AG08395 (cell line): ENCODE results near the gene SCAMP1.
"Not testable (repeated sequence)": the region's sequence is repeated elsewhere in the genome, so short reads cannot be mapped to it uniquely, and the experiment has no call there.

Experiments
- DNase-seq: peaks from one replicate; pipeline ENCODE4 v3.0.0; 2012; ENCODE audit warnings: mixed read lengths, low spot score

SCAMP1 gene

DNA sequence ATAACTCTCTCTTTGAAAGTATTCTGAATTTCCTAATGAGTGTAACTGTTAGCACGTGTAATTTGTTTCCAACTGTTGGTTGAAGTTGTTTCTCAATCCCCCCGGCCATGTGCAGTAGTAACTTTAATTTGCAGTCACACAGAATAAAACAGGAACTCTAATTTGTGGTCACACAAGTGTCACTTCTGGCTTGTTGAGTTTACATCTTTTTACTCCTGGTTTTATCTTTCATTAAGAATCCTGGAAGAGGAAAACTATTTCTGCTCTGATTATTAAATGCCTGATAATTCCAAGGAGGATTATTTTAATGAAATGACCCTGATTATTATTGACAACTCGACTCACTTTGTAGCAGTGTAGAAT lies 1.2 kb downstream of the SCAMP1 start:
- no peak for DNase-seq

DNA sequence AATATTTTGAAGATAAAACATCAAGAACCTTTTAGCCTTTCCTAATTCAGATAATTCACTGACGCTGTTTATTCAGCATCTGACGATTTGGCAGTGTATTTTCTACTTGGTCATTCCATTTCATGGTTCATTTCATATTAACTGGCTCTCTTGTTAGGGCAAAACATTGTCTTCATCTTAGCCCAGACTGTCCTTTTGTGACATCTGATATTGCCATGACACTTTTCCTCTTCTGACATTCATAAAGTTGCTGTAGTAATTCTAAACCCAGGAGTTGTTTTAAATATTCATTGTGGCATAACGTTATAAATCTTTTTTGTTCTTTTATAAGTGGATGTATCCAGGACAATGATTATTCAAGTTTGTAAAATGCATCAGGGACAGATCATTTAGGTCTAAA lies 1.8 kb downstream of the SCAMP1 start:
- no peak for DNase-seq

DNA sequence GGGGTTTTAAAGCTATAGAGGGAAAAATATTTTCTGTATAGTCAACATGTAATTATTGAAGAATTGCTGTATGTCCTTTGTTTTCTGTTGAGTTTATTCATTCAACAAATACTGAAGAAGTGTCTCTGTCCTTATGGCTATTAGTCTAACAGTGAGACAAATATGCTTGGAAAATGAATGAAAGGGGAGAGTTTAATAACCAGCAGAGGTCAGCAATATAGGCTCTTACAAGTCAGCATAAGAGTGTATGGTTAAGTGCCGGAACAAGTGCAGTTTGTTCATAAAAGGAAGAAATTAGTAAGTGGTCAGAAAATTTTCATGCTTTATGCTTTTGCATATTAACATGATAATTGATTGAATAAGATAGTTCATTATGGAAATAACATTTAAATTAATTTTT lies 3.6 kb downstream of the SCAMP1 start:
- no peak for DNase-seq

DNA sequence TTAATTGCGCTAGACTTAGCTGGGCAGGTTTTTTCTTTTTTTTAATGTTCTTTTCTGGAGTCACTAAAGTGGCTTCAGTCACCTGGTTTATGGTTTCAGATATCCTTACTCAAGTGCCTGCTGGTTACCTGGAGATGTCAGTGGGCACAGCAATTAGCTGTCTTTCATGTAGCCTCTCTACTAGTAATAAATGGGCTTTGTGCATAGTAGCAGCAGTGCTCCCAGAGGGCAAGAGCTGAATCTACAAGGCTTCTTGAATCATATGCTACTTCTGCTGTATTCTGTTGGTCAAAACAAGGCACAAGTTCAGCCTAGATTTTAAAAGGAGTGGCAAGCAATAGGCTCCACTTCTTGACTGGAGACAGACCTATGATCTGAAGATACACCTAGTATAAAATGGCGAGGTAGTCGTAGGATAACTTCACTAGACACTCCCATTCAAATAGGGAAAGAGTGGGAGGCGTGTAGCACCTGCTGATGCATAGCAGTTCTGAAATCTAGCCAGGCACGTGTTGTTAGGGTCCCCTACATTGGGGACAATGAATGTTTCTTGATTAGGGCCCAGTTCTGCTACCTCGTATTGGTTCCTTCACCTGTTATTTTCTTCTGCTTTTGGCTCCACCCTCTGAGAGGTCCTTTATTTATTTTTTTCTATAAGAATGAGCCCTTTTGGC lies 7.0 kb downstream of the SCAMP1 start:
- DNase-seq, result no peak

- DNase-seq, result no peak
Observed at GRCh38 chr5:78369680-78370079, 9.3 kb downstream of the SCAMP1 start.

GRCh38 chr5:78373231-78373630 lies 12.8 kb downstream of the SCAMP1 start:
- no peak for DNase-seq

DNA sequence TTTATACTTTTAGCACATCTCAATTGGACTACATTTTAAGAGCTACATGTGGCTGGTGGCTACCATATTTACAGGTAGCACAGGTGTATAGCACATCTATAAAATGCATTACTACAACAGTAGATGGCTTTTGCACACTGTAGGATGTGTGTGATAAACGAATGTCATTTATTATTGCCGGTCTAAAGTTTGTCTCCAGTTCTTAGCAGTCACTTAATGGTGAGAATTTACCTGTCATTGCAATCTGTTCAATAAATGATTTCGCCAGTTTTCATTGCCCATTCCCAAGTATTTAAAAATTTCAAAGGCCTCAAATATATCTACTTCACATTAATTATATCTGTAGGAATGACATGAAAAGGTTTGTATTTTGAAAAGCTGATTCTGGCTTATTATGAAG lies 15.9 kb downstream of the SCAMP1 start:
- no peak for DNase-seq

DNA sequence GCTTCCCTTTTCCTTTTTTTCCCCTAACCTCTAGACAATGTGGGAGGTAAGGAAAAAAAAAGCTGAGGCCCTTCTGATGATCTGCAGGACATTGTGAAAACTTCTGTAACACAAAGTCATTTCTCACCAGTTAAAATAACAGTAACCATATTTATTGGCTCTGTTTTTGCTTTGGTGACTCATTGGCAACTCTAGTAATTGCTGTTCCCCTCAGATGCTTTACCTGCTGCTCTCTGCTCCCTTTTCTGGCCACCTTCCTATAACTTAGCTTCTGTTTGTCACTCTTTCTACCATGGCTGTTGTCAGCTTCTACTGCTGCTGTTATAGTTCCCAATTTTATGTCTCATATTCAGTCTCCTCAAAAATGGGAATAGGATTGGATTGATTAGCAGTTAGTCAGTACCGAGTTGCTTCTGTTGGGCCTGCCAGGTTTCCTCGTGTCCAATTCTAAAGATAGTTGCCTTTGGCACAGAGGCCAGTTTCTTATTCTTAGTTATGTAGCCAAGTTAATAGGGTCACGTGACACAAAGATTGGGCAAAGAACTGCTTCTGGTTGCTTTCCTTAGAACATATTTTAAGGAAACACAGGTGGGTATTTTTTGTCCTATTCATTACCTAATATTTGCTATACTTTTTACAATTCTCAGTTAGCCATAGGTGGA lies 16.8 kb downstream of the SCAMP1 start:
- DNase-seq, result peak; percentile 21

DNA sequence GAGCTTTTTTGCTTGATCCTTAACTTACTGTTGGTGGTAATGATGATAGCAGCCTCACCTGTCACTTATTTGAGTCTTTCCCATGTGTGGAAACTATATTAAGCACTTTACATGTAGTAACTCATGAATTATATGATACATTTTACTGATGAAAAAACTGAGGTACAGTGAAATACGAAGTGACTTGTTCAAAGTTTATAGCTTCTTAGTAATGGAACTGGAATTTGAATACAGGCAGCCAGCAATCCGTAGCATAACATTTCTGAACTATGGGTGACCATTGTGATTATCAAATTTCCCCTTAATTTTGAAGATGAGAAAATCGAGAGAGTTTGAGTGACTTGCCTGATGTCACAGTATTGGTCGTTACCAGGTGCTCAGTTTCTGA lies 17.3 kb downstream of the SCAMP1 start:
- DNase-seq, result no peak

DNA sequence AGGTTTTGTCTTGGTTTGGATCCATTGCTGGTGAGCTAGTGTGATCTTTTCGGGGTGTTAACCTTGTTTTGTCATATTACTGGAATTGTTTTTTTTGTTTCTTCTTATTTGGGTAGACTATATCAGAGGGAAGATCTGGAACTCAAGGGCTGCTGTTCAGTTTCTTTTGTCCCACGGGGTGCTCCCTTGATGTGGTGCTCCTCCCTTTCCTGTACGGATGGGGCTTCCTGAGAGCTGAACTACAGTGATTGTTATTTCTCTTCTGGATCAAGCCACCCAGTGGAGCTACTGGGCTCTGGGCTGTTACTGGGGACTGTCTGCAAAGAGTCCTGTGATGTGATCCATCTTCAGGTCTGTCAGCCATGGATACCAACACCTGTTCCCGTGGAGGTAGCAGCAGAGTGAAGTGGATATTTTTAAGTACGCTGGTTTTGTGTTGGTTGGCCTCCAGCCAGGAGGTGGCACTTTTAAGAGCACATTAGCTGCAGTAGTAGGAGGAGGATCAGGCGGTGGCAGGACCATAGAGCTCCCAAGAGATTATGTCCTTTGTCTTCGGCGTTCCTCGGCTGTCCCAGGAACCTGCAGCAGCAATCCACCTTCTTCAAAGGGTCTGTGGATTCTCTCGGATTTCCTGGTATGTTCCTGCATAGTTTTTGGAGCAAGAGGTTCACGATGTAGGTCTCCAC lies 27.2 kb downstream of the SCAMP1 start:
- DNase-seq, result no peak

GRCh38 chr5:78391357-78391756 lies 30.9 kb downstream of the SCAMP1 start:
- DNase-seq, result not testable (repeated sequence)

DNA sequence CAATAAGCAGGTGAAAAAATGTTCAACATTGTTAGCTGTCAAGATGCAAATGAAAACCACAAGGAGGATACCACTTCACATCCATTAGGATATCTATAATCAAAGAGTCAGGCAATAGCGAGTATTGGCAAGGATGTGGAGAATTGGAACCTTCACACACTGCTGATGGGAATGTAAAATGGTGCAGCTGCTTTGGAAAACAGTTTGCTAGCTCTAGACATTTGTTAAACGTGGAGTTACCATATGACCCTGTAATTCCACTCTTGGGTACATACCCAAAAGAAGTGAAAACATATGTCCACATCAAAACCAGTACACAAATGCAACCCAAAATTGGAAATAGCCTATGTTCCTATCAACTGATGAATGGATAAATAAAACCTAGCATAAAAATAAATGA lies 37.4 kb downstream of the SCAMP1 start:
- no peak for DNase-seq

GRCh38 chr5:78399116-78399515 lies 38.7 kb downstream of the SCAMP1 start:
- no peak for DNase-seq

DNA sequence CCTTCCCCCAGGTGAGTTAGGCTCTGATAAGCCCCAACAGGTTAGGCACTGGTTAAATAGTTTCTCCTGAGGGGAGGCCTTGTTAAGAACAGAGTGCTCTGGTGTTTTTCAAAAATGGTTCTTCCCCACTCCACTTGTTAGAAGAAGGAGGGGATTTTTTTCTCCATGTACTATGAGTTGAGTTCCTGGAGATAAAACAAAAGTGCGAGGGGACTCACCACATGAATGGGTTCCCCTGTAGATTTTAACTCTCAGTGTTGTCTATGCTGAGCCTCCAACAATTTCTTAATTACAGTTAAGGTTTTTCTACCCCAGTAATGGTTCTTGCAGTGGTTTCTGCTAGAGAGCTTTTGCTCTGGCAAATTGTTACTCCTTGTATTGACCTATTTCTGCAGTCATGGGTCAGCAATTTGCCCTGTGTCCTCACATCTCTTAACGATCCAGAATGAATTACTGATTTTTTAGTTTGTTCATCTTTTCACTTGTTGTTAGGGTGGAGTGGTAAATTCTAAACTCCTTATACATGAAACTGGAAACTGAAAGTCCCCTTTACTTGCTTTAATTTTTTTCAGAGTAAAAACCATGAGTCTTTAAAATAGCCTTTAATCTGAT lies 44.4 kb downstream of the SCAMP1 start:
- no peak for DNase-seq

DNA sequence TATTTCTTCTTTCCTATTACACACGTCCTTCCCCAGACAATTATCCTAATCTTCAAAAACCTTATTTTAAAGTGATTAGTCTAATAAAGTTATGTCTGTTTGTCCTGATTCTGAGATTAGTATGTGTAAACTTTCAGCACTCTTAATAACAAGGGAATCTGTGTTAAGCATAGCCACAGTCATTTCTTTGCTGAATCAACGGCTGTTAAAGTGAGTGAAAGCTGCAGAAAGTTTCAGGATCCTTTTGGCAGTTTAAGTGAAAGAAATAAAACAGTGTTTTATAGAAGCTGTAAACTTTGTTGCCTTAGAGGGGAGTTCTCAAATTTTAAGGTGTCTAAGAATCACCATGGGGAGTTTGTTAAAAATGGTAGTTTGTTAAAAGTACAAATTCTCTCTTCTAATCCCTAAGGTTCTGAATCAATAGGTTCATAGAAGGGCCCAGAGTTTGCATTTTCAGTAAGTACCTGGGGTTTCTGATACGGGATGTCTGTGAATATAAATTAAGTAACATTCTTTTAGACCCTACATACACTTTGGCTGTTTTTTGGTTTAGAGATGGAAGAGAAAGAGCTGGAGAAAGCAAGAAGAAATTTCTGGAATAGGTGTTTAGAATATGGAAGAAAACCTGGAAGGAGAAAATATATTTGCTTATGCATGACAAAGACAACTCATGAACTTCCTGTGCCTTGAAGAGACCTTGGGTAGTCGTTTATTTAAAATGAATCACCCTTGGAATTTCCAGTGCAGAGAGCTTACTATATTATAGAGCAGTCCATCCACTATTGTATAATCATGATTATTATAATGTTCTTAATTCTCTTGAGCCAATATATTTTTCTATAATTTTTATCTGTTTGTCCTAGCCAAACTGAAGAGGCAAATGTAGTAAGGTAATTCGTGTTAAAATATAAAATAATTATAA lies 45.7 kb downstream of the SCAMP1 start:
- peak; percentile 62 for DNase-seq

- DNase-seq, result no peak
Observed at GRCh38 chr5:78407458-78407857, 47.0 kb downstream of the SCAMP1 start.

DNA sequence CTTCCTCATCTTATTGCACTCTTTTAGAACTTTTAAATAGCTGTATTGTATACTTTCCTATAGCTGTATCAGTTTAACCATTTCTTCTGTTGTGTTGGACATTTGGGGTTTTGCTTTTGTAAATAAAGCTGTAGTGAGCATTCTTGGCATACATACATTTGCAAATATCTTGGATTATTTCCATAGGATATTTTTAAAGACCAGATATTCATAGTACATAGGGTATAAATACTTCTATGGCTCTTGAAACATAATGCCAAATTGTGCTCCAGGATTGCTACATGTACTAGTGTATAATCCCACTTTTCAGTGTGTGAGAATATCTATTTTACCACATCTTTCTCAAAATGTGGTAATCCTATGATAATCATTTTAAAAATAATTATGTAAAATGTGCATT lies 51.2 kb downstream of the SCAMP1 start:
- DNase-seq, result no peak

DNA sequence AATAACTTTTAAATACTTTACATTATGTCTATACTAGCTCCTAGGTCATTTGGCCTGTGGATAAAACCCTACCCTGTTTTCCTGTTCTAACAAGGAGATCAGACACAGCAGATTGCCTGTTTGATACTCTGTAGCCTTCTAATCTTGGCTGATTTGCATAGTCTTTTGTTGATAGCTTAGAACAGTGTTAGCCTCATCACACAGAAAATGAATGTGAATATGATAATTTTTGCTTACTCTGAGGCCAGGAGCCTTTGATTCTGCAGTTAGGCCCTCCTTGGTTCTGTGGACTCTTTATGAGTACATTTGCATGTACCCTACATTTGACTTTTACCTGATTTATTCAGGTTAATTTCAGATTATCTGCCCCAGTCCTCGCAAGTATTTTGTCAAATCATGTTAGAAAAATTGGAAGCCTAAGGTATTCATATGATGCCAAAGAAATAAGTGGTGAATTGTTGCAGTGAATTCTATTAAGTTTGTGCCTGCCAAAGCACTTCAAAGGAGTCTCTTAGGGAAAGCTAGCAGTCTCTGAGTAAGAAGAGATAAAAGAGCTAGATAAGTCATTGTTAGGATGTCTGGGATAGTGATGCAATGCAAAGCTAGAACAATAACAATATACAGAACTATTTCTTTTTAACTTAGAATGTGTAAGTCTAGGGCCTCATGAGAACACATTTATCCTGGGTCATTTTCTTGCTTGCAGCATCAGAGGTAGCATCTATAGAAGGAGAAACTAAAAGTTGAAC lies 56.4 kb downstream of the SCAMP1 start:
- DNase-seq, result no peak

GRCh38 chr5:78419396-78419795 lies 59.0 kb downstream of the SCAMP1 start:
- DNase-seq, result no peak

- DNase-seq, result no peak
Observed at GRCh38 chr5:78420548-78420947, 60.1 kb downstream of the SCAMP1 start.

DNA sequence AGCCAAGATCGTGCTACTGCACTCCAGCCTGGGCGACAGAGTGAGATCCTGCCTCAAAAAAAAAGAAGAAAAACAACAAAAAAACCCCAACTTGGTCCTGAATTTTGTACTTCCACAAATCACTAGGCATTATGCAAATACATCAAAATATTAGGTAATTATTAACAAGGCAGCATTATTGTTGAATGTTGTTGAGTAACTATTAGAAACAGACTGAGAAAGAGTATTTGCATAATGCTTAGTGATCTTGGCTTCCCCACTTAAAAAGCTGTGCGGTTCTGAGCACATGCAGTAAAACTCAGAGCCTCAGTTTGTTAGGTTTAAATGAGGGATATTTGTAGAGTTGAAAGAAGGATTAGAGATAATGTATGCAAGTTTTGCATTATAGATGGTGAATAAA lies 64.2 kb downstream of the SCAMP1 start:
- no peak for DNase-seq
